Mesothelial cell of epicardium (in vitro differentiated cells): ENCODE results near the gene HEMK1. TPM values are rescaled to one million over a fixed set of nuclear protein-coding genes. Genes with fewer than 3 reads are reported as not detected.

Experiments used
- DNase-seq, 2 experiments: peaks; one replicate each; pipeline ENCODE4 v3.0.0; 2021; ENCODE audit warnings: low spot score in 2 of 2; ENCODE audit not compliant: unreplicated experiment in 2 of 2
- H3K27ac Mint-ChIP-seq: 2 replicates; pipeline ENCODE4 v1.8.0; 2021; ENCODE audit warnings: mixed read lengths
- H3K27me3 Mint-ChIP-seq: 2 replicates; pipeline ENCODE4 v1.8.0; 2021; ENCODE audit warnings: low read depth, mixed read lengths
- H3K36me3 Mint-ChIP-seq: 2 replicates; pipeline ENCODE4 v1.8.0; 2021; ENCODE audit warnings: mixed read lengths
- H3K4me1 Mint-ChIP-seq: 2 replicates; pipeline ENCODE4 v1.8.0; 2021; ENCODE audit warnings: mixed read lengths
- H3K4me3 Mint-ChIP-seq: 2 replicates; pipeline ENCODE4 v1.8.0; 2021; ENCODE audit warnings: mild to moderate bottlenecking, moderate library complexity, mixed read lengths
- H3K9me3 Mint-ChIP-seq: 2 replicates; pipeline ENCODE4 v1.8.0; 2021; ENCODE audit warnings: mixed read lengths
- total RNA-seq: library from RNA; stranded (reverse); gene quantifications from 3 replicates; pipeline ENCODE4 v1.2.1, GENCODE V29; 2021
- TF ChIP-seq, protein P1 (sequence below): fragments of 200-600 bp; sonication (generic); IDR thresholded peaks from one replicate; pipeline ENCODE4 v1.5.0; 2021; ENCODE audit warnings: antibody characterized with exemption; ENCODE audit not compliant: unreplicated experiment

HEMK1 gene
- total RNA-seq, 1 donor from 2014 or later: 32.8 TPM

DNA sequence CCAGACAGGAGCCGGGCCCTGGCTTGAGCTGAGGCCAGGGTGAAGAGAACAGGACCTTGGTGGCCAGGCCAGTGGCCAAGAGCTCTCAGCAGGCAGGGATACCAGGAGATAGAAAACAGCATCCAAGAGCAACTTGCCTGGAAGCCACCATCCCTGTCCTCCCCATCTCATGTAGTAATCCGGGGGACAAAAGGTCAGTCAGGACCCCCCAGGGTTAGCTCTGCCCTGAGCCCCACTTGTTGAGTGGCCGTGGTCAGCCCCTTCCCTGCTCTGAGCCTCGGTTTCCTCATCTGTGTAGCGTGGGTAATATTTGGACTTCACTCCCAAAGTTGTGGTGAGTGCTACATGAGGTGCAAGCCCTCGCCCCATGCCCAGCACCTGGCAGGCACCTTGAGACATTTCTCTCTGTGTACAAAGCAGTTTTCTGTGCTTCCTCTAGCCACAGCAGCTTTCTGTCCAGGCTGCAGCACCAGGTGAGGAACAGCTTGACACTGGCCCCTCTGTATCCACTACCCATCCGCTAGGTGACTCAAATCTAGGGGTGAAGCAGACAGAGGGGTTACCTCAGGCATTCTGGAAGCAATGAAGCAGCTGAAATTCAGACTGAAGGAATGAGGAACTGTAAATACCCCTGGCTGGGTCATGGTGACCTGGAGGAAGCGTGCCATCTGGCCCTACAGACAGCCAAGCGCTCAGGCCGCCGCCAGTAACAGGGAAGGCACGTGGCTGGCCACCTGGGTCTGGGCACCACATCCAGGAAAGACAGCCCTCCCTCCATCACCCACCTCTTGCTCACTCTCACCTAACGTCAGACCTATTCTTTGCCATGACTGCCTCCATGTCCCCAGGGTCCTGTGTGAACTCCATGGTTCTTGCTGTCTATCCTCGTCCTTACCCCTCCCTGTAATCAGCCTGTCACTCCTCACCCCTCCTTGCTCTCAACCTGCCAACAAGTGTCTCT, 35.6 kb downstream of the HEMK1 start:
- H3K27ac Mint-ChIP-seq: no peak overlapping the region
- no peaks in the 10 kb centered on the region for H3K27me3 Mint-ChIP-seq
- TF ChIP-seq, protein P1, sequence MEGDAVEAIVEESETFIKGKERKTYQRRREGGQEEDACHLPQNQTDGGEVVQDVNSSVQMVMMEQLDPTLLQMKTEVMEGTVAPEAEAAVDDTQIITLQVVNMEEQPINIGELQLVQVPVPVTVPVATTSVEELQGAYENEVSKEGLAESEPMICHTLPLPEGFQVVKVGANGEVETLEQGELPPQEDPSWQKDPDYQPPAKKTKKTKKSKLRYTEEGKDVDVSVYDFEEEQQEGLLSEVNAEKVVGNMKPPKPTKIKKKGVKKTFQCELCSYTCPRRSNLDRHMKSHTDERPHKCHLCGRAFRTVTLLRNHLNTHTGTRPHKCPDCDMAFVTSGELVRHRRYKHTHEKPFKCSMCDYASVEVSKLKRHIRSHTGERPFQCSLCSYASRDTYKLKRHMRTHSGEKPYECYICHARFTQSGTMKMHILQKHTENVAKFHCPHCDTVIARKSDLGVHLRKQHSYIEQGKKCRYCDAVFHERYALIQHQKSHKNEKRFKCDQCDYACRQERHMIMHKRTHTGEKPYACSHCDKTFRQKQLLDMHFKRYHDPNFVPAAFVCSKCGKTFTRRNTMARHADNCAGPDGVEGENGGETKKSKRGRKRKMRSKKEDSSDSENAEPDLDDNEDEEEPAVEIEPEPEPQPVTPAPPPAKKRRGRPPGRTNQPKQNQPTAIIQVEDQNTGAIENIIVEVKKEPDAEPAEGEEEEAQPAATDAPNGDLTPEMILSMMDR: no peak
- no peak overlapping the region for H3K4me3 Mint-ChIP-seq
- peaks cover 2% of the 10 kb centered on the region for H3K36me3 Mint-ChIP-seq
- H3K9me3 Mint-ChIP-seq: no peaks in the 10 kb centered on the region
- peaks cover 52% of the 10 kb centered on the region for H3K4me1 Mint-ChIP-seq
- DNase-seq: no peak

DNA sequence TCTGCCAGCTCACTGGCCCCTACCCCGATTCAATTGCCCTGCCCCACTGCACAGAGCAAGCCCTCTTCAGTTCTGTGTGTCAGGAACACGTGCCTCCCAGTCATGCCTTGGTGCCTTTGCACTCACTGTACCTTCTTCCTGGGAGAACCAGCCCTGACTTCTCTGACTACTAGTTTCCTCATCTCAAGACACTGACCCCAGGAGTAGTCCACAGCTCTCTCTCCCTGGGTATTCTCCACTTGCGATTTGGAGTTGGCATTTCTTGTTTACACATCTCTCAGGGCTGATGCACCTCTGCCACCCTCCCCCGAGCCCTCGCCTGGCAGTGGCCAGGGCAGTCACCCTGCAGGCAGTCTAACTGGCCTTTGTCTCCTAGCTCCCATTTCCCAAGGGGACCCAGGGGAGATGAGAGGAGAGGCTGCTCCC, 36.6 kb downstream of the HEMK1 start:
- TF ChIP-seq, protein P1: no peak
- Mint-ChIP-seq H3K9me3 (no peaks in the 10 kb centered on the region), H3K4me1 (peaks cover 55% of the 10 kb centered on the region), H3K36me3 (peaks cover 2% of the 10 kb centered on the region), H3K4me3 (no peak overlapping the region), H3K27ac (no peak overlapping the region), H3K27me3 (no peaks in the 10 kb centered on the region)
- no peak for DNase-seq

DNA sequence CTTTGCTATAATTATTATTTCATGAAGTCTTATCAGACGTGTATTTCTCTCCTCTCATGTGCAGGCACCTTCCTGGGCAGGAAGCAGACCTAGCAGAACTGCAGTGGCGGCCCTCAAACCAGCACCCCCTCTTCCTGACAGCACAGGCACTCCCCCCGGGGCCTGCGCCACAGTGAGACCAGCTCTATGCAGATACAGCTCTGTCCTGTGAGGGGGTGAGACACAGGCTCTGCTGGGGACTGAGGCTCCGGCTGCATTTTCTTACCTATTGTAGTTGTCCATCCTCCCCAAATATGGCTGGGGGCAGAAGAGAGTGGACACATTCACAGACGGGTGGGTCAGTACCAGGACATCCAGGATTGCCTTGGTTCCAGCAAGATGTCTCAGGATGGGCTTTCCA, 37.3 kb downstream of the HEMK1 start:
- Mint-ChIP-seq H3K27me3 (no peaks in the 10 kb centered on the region), H3K36me3 (peaks cover 2% of the 10 kb centered on the region), H3K27ac (no peak overlapping the region), H3K4me1 (peaks cover 51% of the 10 kb centered on the region), H3K4me3 (no peak overlapping the region), H3K9me3 (no peaks in the 10 kb centered on the region)
- no peak for DNase-seq
- TF ChIP-seq, protein P1: no peak

DNA sequence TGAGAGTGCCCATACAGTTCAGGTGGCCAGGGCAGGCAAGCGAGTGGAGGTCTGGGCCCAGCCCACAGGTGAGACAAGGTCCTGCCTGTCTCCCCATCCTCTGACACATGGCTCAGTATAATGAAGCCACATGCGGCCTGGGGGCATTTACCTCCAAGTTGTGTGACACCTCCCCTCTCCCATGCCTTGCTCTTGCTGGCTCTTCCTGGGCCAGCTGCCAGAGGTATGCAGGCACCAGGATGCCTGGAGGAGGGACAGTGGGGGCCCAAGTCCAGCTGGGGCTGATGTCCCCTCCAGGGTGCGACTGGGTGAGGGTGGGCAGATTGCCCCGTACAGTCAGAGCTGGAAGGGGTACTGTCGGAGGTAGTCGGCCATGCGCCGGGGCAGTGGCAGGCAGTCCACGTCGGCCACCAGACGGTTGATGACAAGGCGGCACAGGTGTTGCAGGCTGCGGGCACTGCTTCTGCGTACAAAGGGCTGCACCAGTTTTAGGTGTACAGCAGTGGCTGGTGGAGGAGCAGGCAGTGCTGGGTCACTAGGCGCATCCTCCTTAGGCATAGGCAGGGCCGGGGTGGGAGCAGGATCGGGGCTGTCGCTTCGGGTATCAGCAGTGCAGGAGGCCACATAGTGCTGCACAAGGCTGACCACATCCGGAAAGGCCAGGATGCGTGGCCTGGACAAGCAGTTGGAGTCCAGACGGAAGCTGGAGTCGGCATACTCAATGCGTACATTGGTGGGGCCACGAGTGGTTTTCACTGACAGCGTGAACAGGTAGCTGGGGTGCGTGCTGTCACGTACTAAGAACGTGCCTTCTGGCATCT, 38.2 kb downstream of the HEMK1 start:
- Mint-ChIP-seq H3K36me3 (peaks cover 2% of the 10 kb centered on the region), H3K9me3 (no peaks in the 10 kb centered on the region), H3K27me3 (peaks cover 1% of the 10 kb centered on the region), H3K4me1 (peaks cover 49% of the 10 kb centered on the region), H3K4me3 (no peak overlapping the region), H3K27ac (no peak overlapping the region)
- TF ChIP-seq, protein P1: no peak
- no peak for DNase-seq

DNA sequence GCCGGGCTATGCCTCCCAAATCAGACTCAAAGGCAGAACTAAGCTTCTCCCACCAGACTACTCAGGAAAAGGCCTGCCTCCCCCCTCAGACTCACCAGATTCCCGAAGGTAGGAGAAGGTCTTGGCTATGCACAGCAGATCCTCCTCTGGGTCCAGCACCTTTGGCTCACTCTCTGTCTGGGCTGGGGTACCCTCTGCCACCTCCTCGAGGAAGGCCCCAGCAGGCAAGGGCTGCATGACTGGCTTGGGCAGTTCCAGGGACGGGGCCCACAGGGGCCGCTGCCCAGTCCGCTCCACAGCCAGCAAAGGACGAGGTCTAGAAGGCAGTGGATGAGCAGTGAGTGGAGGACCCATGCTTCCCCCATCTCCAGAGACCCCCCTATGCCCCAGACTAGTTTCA, 39.0 kb downstream of the HEMK1 start:
- Mint-ChIP-seq H3K27me3 (peaks cover 2% of the 10 kb centered on the region), H3K4me3 (no peak overlapping the region), H3K27ac (no peak overlapping the region), H3K4me1 (peaks cover 46% of the 10 kb centered on the region), H3K9me3 (no peaks in the 10 kb centered on the region), H3K36me3 (peaks cover 2% of the 10 kb centered on the region)
- no peak for DNase-seq
- TF ChIP-seq, protein P1: no peak
